Frontal cortex (tissue), 4 donors: ENCODE measurements around the gene SECISBP2. TPM values are rescaled to one million over a fixed set of nuclear protein-coding genes. Genes with fewer than 3 reads are reported as not detected.

Experiments
- DNase-seq, 2 donors: peaks; one replicate each; pipeline ENCODE4 v3.0.0; 2012; ENCODE audit warnings: low spot score in 2 of 2
- FAIRE-seq: peaks from 2 replicates; lab custom pipeline; 2012; peaks lifted over from hg19 to GRCh38; lab: Jason Lieb, UNC
- total RNA-seq: library from RNA; depleted of rRNA; stranded (reverse); fragments of >200 nt; gene quantifications from one replicate; pipeline ENCODE4 v1.2.3, GENCODE V29; 2014
- donor health status: control.
- donor health status: control.
- donor health status: control.

Gene SECISBP2
- total RNA-seq, 1 donor from 2014 or later, result 67.7 TPM

DNA sequence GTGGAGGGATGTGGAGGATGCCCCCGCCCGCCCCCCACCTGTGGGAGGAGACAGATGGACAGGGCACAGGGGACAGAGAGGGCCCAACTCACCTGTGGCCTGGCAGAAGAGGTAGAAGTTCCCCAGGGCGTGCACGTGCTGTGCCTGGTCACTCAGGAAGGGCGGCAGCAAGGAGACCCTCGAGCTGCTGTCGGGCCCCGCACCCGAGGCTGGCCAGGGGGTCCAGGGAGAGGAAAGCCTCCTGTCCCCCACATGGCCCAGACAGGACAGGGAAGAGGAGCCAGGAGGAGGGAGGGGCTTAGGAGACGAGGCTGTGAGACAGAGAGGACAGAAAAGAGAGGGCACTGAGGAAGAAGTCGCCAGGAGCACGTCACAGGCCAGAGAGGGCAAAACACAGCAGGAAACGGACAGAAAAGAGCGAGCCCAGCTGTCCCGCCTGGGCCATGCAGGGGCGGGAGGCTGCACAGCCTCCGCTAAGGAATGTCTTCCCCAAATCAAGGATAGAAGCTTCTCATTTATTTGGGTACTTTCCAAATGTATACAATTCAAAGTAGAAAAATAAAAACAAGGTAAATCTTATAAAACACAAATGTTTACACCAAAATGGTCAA lies 58.5 kb downstream of the SECISBP2 start:
- DNase-seq, result no peak
- no peak for FAIRE-seq

DNA sequence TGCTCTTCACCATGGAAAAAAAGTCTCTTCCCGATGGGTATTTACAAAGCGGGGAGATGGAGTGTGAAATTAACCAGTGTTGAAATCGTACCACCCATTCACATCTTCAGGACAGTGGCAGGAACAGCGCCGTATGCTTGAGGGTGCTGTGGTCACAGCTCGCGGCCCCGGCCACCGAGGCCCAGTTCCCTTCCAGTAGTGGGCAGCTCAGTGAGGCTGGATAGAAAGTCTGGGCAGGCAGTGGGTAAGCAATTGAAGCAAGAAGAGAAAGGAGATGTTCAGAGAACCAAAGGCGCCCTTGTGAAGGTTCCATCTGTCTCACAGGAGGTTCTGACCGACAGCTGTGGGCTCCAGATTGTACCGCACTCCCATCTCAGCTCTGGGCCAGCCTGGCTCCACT lies 59.1 kb downstream of the SECISBP2 start:
- no peak for FAIRE-seq
- no peak for DNase-seq

DNA sequence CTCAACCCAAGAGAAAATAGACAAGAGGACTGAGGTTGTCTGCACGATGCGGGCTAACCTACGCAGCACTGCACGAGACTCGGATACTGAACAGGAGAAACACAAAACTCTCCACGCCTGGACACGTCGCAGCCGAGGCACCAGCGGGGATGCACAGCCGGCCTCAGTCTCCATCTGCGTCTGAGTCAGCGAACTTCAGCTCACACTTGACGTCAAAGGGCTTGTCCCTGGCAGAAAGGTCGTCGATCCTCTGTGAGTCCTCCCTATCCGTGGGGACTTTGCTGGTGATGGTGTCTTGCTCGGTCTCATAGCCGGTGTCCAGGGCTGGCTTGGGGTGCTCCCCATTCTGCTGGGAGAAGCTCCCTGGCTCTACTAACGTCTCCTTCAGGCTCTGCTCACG lies 60.2 kb downstream of the SECISBP2 start:
- DNase-seq, result no peak
- FAIRE-seq, result no peak

DNA sequence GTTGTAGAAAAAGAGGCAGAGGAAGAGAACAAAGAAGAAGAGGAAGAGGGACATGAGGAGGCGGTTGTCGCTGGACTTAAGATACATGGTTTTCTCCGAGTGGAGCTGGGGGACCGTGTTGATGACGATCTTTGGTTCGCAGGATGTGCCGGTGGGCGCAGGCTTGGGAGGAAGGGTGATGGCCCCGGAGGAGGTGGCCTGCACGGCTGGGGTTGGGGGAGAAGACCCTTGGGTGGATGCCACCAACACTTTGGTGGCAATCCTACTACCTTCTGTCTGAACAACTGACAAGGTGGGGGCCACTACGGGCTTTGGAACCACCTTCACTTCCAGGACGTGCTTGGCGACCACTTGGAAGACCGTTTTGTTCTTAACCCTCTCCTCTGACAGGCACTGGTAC lies 60.7 kb downstream of the SECISBP2 start:
- DNase-seq (no peak), FAIRE-seq (no peak)

DNA sequence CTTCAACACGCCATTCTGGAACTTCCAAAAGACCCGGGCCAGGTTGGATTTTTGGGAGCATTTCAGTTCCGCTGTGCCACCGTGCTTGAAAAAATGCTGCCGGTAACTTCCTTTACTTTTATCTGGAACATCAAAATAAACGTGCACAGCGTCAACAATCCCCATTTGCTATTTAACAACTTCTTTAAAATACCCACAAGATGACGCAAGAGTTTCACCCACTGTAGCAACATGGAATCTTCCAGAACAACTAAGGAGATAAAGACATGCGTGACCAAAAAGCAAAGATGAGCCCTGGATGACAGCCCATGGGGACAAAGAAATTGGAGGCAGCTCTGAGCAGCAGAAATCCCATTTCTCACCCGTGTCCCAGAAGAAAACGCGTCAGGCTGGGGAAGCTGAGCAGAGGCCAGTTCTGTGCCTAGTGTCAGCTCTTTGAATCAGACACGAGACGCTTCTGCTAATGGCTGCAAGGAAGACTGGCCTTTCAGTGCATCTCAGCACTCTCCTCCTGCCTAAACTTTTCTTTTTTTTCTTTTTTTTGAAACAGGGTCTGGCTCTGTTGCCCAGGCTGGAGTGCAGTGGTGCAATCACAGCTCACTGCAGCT lies 61.3 kb downstream of the SECISBP2 start:
- no peak for FAIRE-seq
- no peak for DNase-seq

DNA sequence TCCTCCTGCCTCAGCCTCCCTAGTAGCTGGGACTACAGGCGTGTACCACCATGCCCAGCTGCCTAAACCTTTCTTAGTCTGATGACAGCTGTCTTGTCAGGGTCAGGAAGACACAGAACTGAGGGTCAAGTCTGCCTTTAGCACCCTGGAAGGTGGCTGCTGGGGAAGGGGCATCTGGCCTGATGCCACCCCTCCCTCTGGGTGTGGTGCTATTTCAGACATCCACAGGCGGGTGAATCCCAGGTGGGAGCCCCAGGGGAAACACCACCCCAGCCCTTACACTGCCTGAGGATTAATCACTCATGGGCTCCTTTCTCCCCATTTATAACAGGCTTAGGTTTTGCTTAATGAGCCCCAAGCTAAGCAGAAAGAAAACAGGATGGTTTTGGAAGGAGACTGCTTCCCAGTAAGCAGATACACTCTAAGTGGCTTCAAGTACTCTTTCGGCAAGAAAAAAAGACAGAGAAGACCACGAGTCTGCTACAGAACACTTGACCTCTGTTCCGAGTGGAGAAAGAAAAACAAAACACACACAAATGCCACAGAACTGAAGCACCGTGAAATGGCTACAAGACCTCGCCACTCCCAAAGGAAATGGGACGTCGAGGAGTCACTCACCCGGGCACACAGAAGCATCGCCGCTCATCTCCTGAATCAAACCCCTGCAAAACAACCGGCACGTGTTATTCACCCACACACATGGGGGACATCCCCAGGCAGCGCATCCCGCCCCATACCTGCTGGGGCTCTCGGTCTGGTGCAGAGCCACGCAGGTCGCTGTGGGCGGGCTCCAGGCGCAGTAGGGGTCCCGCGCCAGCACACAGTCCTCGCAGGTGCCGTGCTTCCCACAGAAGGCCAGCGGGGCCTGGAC lies 62.4 kb downstream of the SECISBP2 start:
- DNase-seq (no peak), FAIRE-seq (no peak)

DNA sequence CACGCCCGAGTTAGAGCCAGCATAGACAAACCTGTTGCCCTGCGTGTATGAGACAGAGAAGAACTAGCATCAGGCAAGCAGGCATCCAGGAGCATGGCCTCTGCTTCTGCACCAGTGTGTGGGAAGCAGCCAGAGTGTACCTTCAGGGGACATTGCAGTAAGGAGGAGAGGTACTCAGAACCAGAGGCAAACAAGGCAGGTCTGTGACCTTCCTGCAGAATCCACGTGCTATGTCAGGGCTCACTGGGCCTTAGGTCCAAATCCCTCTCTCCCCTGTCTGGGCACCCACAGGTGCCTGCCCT lies 63.0 kb downstream of the SECISBP2 start:
- DNase-seq (no peak), FAIRE-seq (no peak)

DNA sequence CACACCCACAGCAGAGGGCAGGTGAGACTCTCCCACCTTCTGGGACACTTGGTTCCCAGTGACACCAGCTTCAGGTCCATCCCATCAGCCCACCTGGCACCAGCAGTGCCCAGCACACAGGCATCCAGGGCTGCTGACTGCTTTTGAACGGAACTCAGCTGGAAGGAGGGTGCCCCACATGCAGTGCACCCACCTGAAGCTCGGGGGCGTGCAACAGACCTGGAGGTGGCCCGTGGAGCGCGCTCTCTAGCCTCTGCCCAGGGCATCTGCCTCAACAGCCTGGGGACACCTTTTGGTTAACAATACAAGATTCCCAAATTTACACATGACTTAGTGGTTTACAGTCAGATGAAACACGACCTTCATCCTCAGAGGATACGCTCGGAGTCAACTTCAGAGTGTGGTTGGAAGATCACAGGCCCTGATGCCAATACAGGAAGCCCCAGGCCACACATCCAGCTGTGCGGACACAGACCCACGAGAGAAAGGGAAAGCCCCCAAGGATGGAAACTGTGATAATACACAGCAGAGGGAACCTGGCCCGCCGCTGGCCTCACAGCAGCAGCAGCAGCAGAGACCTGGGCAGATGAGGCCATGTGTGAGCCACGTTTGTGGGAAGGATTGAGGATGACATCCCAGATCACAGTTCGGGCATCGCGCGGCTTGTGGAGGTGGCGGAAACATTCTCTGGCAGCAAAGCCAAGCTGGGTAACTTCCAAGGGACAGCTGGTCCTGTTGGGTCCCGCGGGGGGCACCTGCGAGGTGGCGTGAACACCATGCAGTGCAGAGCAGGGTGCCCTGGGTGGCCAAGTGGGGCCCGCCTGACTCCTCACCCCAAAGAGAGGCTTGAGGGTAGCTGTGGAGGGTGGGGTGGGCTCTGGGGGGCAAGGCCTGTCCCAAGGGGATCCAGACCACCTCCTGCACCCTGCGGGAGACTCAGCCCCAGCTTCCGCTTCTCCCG lies 64.0 kb downstream of the SECISBP2 start:
- no peak for DNase-seq
- FAIRE-seq, result no peak

DNA sequence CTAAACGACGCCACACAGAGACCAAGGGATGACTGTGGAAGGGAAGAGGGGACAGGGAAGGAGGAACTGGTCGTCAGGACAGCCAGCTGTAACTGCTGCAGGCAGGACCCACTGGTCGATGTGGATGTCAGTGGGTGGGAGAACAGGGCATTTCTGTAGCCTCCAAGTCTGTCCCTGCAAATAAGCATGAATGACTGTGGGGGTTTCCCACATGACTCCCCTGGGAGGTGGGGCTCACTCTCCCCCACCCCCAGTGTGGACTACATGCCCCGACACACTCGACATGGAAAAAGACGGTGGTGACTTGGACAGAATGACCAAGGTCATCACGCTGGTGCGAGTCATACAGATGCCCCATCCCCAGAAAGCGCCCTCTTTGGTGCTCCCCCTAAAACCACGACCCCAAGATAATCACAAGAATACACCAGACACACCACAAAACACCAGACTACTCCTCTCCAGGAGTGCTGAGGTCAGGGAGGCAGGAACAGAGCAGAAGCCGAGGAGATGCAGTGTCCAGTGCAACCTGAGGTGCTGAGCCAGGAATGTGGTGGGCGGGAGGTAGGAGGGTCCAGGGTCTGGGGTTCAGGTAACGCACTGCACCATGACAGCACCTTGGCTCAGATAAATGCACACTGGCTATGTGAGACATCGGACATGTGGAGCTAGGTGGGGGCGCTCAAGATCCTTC lies 64.9 kb downstream of the SECISBP2 start:
- DNase-seq, result no peak
- FAIRE-seq, result no peak

DNA sequence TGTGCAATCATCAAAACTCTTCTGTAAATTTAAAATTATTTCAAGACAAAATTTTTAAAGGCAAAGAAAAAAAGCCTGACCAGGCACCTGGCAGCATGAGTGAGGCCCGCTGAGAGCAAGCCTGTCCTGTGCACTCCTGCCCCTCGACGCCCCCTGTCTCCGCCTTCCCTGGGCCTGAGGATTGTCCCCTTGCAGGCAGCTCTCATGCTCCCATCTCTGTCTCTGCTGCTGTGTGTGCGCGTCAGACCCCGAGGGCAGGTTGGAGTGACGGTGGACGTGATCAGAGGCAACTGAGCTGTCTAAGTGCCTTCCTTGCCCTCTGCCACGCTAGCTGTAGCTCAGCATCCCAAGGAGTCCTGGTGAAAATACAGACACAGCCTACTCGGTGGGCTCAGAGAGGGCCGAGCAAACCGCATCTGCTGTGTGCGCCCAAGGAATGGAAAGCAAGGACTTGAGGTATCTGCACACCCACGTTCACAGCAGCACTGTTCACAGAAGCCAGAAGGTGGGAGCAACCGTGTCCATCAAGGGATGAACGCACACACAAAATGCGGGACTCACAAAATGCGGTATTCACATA lies 65.5 kb downstream of the SECISBP2 start:
- DNase-seq, result no peak
- no peak for FAIRE-seq

DNA sequence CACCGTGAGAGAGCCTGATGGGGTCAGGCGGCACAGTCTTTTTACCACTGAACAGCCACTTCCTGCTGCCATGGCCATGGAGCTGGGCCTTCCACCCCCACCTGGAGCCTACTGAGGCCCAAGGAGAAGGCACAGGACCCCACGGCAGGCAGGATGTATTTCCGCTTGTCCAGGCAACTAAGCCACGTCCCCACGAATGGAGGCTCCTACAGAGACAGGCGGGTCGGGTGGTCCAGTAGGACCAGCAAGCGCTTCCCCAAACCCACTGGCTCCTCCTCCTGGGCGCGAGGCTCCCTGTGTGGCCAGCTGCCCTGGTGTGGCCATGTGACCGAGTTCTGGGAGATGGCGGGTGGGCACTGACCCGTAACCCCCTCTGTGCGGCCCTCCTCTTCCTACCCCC lies 66.5 kb downstream of the SECISBP2 start:
- FAIRE-seq (no peak), DNase-seq (no peak)

DNA sequence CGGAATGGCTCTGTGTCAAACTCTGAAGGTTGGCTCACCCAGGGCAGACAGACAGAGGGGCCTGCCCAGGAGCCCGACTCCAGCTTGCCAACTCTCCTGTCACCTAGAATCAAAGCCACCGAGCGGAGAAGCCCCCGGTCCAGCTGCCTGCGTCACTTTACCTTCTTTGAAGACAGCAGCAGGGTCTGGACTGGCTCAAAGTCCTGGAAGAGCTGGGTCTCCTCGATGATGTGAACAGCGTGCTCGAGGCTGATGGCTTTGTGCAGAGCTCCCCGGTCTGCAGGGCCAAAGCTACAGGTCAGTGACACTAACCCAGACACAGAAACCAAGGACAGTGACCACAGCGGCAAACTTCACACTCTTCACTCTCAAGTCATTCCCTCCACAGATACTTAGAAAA lies 67.9 kb downstream of the SECISBP2 start:
- FAIRE-seq (no peak), DNase-seq (no peak)

DNA sequence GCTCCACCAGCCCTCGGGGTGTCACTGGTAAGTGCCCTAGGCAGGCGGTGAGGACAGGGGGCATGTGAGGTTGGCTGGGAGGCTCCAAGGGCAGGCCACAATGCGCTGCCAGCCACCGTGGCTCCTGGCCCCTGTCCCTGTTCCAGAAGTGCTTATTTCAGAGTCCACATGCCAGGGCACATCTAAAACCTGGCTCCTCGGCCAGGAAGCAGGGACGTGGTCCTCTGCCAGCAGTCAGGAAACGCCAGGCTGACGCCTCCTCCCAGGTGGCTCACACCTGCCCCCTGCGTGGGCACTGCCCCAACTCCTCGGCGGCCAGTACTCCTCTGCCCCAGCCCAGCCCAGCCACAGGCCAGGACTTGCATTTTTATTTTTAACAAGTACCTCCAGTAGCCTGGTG lies 68.5 kb downstream of the SECISBP2 start:
- no peak for DNase-seq
- no peak for FAIRE-seq

DNA sequence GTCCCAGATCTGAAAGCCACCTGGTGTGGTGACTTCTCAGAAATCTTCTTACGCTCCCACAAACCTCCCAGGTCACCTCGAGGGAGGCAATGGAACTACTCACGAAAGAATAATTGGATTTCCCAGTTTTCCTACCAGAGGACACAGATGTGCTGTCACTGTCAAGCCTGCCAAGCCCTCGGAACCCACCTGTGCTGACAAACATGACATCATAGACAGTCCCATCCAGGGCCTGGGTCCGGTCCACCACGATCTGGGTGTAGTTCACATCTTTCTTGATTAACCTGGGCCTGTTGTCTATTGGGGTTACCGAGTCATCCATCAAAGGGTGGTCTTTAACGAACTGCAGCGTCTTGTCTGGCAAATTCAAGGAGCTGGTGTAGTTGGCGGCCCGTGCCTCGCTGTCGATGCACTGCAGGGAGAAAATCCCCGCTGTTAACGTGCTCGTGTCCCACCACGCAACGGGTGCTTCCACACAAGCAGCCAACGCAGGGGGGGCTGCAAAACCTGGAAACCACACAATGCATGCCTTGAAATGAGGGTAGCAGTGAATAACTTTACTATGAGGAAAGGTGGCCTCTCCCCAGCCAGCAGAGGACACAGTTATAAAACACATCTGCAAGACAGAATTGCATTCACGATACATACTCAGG lies 69.0 kb downstream of the SECISBP2 start:
- DNase-seq (no peak), FAIRE-seq (no peak)

DNA sequence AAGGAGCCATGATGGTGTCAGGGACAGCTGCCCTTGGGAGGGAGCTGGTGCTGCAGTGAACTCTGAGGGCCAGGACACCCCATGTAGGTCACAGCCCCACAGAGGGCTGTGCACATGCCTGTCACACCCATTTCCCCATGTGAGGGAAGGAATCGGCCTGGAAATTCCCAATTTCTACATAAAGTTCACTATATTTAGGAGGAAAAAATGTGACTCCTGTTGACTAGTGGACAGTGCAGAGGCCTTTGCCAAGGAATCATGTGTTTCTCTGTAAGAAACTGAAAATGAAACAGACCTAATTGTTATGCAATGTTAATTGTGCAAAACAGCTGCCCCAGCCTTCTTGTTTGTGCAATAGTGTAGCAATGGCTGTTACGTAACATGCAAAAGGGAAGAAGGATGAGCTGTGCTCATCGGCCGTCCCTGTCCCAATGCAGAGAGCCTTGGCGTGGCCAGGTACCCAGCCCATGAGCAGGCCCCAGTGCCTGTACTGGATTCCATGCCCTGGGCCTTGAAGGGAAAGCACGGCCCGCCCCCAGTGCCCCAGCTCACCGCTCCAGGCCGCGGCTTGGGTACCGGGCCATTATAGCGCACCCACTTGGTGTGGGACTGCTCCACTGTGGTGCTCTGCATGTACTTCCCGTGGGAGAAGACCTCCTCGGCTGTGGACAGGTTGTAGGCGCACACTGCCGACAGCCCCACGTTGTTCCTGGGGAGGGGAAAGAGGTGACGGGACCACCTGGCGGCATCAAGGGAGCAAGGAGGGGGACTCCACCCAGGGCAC lies 70.0 kb downstream of the SECISBP2 start:
- peak; percentile 56 to 77 for DNase-seq
- no peak for FAIRE-seq

DNA sequence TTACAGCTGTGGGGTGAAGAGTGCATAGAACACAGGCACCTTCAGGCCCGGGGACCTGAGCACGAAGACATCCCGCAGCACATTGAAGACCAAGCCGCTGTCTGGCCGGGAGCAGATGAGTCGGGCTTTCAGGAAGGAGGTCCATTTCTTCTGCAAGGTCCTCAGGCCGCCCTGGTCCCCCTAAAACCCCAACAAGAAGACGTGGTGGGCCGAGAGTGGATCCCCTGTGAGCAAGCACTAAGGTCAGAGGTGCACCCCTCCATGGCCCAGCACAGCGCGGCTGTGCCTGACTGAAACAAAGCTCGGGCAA lies 70.5 kb downstream of the SECISBP2 start:
- no peak for DNase-seq
- FAIRE-seq, result no peak

DNA sequence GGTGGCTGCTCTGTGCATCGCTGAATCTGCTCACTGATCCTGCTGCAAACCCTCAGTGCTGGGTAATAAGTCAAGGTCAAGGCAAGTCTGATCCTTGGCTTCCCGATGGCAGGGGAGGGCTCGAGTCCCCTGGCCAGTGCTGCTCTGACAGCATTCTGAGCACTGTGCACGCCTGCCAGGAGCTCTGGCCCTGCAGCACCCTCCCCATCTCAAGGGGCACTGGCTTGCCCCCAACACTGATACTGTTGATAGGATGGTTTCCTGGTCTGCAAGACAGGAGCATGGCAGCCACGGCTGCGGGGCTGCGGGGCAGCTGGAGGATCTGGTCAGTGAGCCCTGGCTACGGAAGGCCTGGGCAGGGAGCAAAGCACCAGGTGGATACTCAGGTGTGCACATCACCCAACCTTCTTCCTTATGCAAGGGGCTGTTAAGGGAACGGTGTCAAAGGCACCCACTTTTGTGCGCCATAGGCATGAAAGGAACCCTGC lies 71.8 kb downstream of the SECISBP2 start:
- FAIRE-seq, result no peak
- DNase-seq, result no peak

DNA sequence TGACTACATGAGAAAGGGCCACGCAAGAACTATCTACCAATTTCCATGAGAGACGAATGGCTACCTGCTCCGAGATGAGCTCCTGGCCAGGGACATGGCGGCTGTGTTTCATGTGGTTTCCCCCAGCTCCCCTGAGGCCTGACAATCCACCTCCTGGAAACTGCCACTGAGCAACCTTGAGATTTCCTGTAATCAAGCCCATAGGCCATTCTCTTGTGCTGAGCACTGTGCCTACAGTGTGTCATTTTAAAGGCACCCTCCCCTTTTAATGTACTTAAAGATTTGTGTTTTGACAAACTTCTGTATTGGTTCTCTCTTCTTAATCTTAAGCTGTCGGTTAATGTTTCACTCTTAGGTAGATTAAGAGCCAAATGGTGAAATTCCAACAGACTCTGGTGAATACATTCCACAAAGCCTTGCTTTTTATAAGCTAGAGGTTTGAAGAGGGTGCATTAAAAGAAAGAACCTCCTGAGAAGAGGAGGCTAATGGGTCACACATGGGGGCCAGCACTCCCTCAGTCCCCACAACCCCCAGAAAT lies 72.3 kb downstream of the SECISBP2 start:
- no peak for DNase-seq
- FAIRE-seq, result no peak
